K562 (cell line): ENCODE results near the gene SPATA13. TPM values are rescaled to one million over a fixed set of nuclear protein-coding genes. Genes with fewer than 3 reads are reported as not detected.

Experiments used
- ATF7 ChIP-seq: fragments of 450-650 bp; IDR thresholded peaks from 2 replicates; pipeline ENCODE4 v1.7.1; 2014; ENCODE audit warnings: mild to moderate bottlenecking, moderate library complexity
- E2F3 ChIP-seq: fragments of 250-450 bp; sonication (Bioruptor Pico); IDR thresholded peaks from 2 replicates; pipeline ENCODE4 v1.4.0; 2020; ENCODE audit warnings: mild to moderate bottlenecking
- FIP1L1 ChIP-seq: fragments of 200-400 bp; formaldehyde crosslinking; IDR thresholded peaks from 2 replicates; pipeline ENCODE4 v1.6.1; 2018; ENCODE audit warnings: mild to moderate bottlenecking, low read depth, low read length; ENCODE audit not compliant: poor library complexity, severe bottlenecking
- HDAC1 ChIP-seq, 2 experiments: fragments of 450-650 bp; IDR thresholded peaks; 2 replicates each; pipeline ENCODE4 v1.6.1; 2016 to 2017; ENCODE audit warnings: inconsistent platforms in 1 of 2, mild to moderate bottlenecking in 1 of 2, moderate library complexity in 1 of 2
- NCOA6 ChIP-seq: fragments of 450-650 bp; IDR thresholded peaks from 2 replicates; pipeline ENCODE4 v1.6.1; 2017; ENCODE audit warnings: mild to moderate bottlenecking
- PRPF4 ChIP-seq: fragments of 200-400 bp; formaldehyde crosslinking; IDR thresholded peaks from one replicate; pipeline ENCODE4 v1.6.1; 2017; ENCODE audit warnings: low read length, low read depth, mild to moderate bottlenecking; ENCODE audit not compliant: insufficient read depth, poor library complexity, severe bottlenecking
- RBM14 ChIP-seq: fragments of 200-400 bp; formaldehyde crosslinking; IDR thresholded peaks from 2 replicates; pipeline ENCODE4 v1.6.1; 2018; ENCODE audit warnings: low read depth, mild to moderate bottlenecking, low read length, moderate library complexity, borderline replicate concordance; ENCODE audit not compliant: insufficient read depth
- RFX7 ChIP-seq: fragments of 250-450 bp; sonication (Bioruptor Pico); IDR thresholded peaks from 2 replicates; pipeline ENCODE4 v1.5.1; 2021; ENCODE audit warnings: mild to moderate bottlenecking
- RNF2 ChIP-seq: sonication (generic); IDR thresholded peaks from 2 replicates; pipeline ENCODE4 v1.6.1; 2016
- SMAD3 ChIP-seq: fragments of 450-650 bp; formaldehyde crosslinking; conservative IDR thresholded peaks from 2 replicates; pipeline ENCODE4 v1.4.0; 2020; ENCODE audit warnings: mild to moderate bottlenecking
- STAT5A ChIP-seq: IDR thresholded peaks from 2 replicates; pipeline ENCODE4 v1.6.1; 2012; ENCODE audit warnings: low read length, inconsistent platforms, borderline replicate concordance
- ZBTB26 ChIP-seq: fragments of 450-650 bp; formaldehyde crosslinking; IDR thresholded peaks from 2 replicates; pipeline ENCODE4 v1.4.0; 2022; ENCODE audit warnings: missing genetic modification characterization
- ZNF408 ChIP-seq: fragments of 250-450 bp; sonication (Bioruptor Pico); IDR thresholded peaks from 2 replicates; pipeline ENCODE4 v1.4.0; 2020; ENCODE audit warnings: low read depth, mild to moderate bottlenecking, moderate library complexity
- ZNF696 ChIP-seq: fragments of 250-450 bp; sonication (Bioruptor Pico); conservative IDR thresholded peaks from 2 replicates; pipeline ENCODE4 v1.4.0; 2020; ENCODE audit warnings: mild to moderate bottlenecking, moderate library complexity
- polyA plus RNA-seq, 8 experiments: library from polyadenylated mRNA; depleted of rRNA in 4 of 8; stranded (reverse) in 5 of 8; unstranded in 3 of 8; fragments of >200 nt; fragmentation: Nextera tagmentation in 2 of 8; fragmentation: Illumina TruSeq in 1 of 8; extraction: Ambion mirVana in 2 of 8; extraction: Trizol in 1 of 8; gene quantifications; 2 replicates each; pipeline versions ENCODE4 v1.2.1 to v1.2.3, GENCODE V29; 2011 to 2014; ENCODE audit warnings: inconsistent platforms in 1 of 8, missing spikeins in 1 of 8
- total RNA-seq, 7 experiments: library from RNA; depleted of rRNA in 6 of 7; stranded (reverse); fragments of >200 nt in 6 of 7; fragmentation: Illumina TruSeq in 2 of 7; extraction: Trizol in 2 of 7; gene quantifications; 2 replicates each; pipeline versions ENCODE4 v1.2.1 to v1.2.3, GENCODE V29; 2011 to 2021; ENCODE audit warnings: low replicate concordance in 1 of 7
- TF ChIP-seq, protein P1 (sequence below): fragments of 200-800 bp; sonication (Bioruptor generic); IDR thresholded peaks from 2 replicates; pipeline ENCODE4 v1.6.1; 2017; ENCODE audit warnings: missing genetic modification characterization, missing compliant biosample characterization
- TF ChIP-seq, protein P2 (sequence below): sonication (generic); formaldehyde crosslinking; IDR thresholded peaks from 2 replicates; pipeline ENCODE4 v1.8.1; 2023; ENCODE audit warnings: mild to moderate bottlenecking, missing genetic modification reagents, moderate library complexity
- TF ChIP-seq, protein P3 (sequence below): sonication (generic); formaldehyde crosslinking; IDR thresholded peaks from 2 replicates; pipeline ENCODE4 v1.8.0; 2022; ENCODE audit warnings: mild to moderate bottlenecking, missing genetic modification reagents
- TF ChIP-seq, protein P4 (sequence below): fragments of 250-450 bp; sonication (Bioruptor Pico); IDR thresholded peaks from 2 replicates; pipeline ENCODE4 v1.4.0; 2020; ENCODE audit warnings: mild to moderate bottlenecking, moderate library complexity

The SPATA13 gene
- total and polyA plus RNA-seq, 9 of the 15 experiments (the other 6 are each of a cell fraction or from before 2014, with no cell fraction given): 0.08 to 0.99 (median 0.21) TPM; not detected in 2

DNA sequence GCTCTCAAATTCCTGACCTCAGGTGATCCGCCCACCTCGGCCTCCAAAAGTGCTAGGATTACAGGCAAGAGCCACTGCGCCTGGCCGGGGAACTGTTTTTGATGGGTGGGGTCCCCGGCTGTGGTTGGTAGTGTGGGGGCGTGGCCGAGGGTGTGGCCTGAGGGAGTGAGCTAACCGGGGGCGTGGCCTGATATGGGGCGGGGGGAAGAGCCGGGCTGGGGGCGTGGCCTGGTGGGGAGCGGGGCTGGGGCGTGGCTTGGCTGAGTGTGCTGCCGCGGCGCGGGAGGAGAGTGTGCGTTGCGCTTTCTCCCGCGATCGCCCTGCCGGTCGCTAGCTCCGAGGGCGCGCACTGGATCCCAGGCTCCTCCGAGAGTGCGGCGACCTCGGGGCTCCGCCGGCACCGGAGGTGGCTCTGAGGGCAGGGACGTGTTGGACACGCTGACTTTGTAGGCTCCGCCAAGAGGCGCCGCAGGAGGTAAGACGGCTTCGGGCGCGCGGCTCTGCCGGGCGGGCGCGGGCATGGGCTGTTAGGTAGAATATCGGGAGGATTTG is at the start of gene SPATA13 (continued):
- TF ChIP-seq, protein P1, sequence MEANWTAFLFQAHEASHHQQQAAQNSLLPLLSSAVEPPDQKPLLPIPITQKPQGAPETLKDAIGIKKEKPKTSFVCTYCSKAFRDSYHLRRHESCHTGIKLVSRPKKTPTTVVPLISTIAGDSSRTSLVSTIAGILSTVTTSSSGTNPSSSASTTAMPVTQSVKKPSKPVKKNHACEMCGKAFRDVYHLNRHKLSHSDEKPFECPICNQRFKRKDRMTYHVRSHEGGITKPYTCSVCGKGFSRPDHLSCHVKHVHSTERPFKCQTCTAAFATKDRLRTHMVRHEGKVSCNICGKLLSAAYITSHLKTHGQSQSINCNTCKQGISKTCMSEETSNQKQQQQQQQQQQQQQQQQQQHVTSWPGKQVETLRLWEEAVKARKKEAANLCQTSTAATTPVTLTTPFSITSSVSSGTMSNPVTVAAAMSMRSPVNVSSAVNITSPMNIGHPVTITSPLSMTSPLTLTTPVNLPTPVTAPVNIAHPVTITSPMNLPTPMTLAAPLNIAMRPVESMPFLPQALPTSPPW (CRISPR knock-in tag): peak; percentile 33; the same call in 1 of the 2 replicates
- TF ChIP-seq SMAD3 (CRISPR knock-in tag) (no peak), HDAC1 (IDR thresholded peaks at IDR 0.05) (no peak), STAT5A (no peak), FIP1L1 (no peak), ATF7 (no peak), E2F3 (CRISPR knock-in tag) (no peak), RFX7 (CRISPR knock-in tag) (no peak), PRPF4 (no peak), NCOA6 (peak; percentile 49; the same call in 1 of the 2 replicates), RBM14 (no peak), ZNF696 (no peak), RNF2 (no peak), ZBTB26 (CRISPR knock-in tag) (no peak), ZNF408 (CRISPR knock-in tag) (no peak)
- TF ChIP-seq, protein P2, sequence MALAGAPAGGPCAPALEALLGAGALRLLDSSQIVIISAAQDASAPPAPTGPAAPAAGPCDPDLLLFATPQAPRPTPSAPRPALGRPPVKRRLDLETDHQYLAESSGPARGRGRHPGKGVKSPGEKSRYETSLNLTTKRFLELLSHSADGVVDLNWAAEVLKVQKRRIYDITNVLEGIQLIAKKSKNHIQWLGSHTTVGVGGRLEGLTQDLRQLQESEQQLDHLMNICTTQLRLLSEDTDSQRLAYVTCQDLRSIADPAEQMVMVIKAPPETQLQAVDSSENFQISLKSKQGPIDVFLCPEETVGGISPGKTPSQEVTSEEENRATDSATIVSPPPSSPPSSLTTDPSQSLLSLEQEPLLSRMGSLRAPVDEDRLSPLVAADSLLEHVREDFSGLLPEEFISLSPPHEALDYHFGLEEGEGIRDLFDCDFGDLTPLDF (CRISPR knock-in tag): no peak
- TF ChIP-seq, protein P3, sequence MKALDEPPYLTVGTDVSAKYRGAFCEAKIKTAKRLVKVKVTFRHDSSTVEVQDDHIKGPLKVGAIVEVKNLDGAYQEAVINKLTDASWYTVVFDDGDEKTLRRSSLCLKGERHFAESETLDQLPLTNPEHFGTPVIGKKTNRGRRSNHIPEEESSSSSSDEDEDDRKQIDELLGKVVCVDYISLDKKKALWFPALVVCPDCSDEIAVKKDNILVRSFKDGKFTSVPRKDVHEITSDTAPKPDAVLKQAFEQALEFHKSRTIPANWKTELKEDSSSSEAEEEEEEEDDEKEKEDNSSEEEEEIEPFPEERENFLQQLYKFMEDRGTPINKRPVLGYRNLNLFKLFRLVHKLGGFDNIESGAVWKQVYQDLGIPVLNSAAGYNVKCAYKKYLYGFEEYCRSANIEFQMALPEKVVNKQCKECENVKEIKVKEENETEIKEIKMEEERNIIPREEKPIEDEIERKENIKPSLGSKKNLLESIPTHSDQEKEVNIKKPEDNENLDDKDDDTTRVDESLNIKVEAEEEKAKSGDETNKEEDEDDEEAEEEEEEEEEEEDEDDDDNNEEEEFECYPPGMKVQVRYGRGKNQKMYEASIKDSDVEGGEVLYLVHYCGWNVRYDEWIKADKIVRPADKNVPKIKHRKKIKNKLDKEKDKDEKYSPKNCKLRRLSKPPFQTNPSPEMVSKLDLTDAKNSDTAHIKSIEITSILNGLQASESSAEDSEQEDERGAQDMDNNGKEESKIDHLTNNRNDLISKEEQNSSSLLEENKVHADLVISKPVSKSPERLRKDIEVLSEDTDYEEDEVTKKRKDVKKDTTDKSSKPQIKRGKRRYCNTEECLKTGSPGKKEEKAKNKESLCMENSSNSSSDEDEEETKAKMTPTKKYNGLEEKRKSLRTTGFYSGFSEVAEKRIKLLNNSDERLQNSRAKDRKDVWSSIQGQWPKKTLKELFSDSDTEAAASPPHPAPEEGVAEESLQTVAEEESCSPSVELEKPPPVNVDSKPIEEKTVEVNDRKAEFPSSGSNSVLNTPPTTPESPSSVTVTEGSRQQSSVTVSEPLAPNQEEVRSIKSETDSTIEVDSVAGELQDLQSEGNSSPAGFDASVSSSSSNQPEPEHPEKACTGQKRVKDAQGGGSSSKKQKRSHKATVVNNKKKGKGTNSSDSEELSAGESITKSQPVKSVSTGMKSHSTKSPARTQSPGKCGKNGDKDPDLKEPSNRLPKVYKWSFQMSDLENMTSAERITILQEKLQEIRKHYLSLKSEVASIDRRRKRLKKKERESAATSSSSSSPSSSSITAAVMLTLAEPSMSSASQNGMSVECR (CRISPR knock-in tag): no peak
- TF ChIP-seq, protein P4, sequence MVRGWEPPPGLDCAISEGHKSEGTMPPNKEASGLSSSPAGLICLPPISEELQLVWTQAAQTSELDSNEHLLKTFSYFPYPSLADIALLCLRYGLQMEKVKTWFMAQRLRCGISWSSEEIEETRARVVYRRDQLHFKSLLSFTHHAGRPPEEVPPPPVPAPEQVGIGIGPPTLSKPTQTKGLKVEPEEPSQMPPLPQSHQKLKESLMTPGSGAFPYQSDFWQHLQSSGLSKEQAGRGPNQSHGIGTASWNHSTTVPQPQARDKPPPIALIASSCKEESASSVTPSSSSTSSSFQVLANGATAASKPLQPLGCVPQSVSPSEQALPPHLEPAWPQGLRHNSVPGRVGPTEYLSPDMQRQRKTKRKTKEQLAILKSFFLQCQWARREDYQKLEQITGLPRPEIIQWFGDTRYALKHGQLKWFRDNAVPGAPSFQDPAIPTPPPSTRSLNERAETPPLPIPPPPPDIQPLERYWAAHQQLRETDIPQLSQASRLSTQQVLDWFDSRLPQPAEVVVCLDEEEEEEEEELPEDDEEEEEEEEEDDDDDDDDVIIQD (CRISPR knock-in tag): no peak
